Measurements from ENCODE around the gene CDK15.
"Not testable (repeated sequence)": the region's sequence is repeated elsewhere in the genome, so short reads cannot be mapped to it uniquely, and the experiment has no call there.

CDK15 gene

GRCh38 chr2:201790291-201790690 is 16.0 kb upstream of the CDK15 start:
- DNase-seq (ENCODE audit: low spot score), result no peak

GRCh38 chr2:201790989-201791388 is 15.3 kb upstream of the CDK15 start:
- DNase-seq (ENCODE audit: low spot score), result no peak

GRCh38 chr2:201793631-201794030 is 12.7 kb upstream of the CDK15 start:
- DNase-seq (ENCODE audit: low spot score), result no peak

- no peak for DNase-seq (ENCODE audit: low spot score)
Measured at GRCh38 chr2:201794294-201794693, 12.0 kb upstream of the CDK15 start.

GRCh38 chr2:201795607-201796477 is 10.5 kb upstream of the CDK15 start:
- DNase-seq (ENCODE audit: low spot score), result peak; percentile 45

GRCh38 chr2:201796478-201796865 is 9.9 kb upstream of the CDK15 start:
- no peak for DNase-seq (ENCODE audit: low spot score)

GRCh38 chr2:201797175-201797840 is 9.0 kb upstream of the CDK15 start:
- no peak for DNase-seq (ENCODE audit: low spot score)

GRCh38 chr2:201798252-201798913 is 8.0 kb upstream of the CDK15 start:
- no peak for DNase-seq (ENCODE audit: low spot score)

- DNase-seq (ENCODE audit: low spot score), result not testable (repeated sequence)
Measured at GRCh38 chr2:201798914-201799285, 7.4 kb upstream of the CDK15 start.

GRCh38 chr2:201807452-201807999 is 1.2 kb downstream of the CDK15 start:
- DNase-seq (ENCODE audit: low spot score), result no peak

- DNase-seq (ENCODE audit: low spot score), result no peak
Measured at GRCh38 chr2:201808027-201808426, 1.7 kb downstream of the CDK15 start.

- no peak for DNase-seq (ENCODE audit: low spot score)
Measured at GRCh38 chr2:201809633-201810032, 3.3 kb downstream of the CDK15 start.

GRCh38 chr2:201810604-201811003 is 4.3 kb downstream of the CDK15 start:
- not testable (repeated sequence) for DNase-seq (ENCODE audit: low spot score)

- no peak for DNase-seq (ENCODE audit: low spot score)
Measured at GRCh38 chr2:201813996-201814760, 7.8 kb downstream of the CDK15 start.

- no peak for DNase-seq (ENCODE audit: low spot score)
Measured at GRCh38 chr2:201816657-201817575, 10.6 kb downstream of the CDK15 start.

- DNase-seq (ENCODE audit: low spot score), result no peak
Measured at GRCh38 chr2:201820383-201821007, 14.2 kb downstream of the CDK15 start.

GRCh38 chr2:201821080-201821479 is 14.7 kb downstream of the CDK15 start:
- DNase-seq (ENCODE audit: low spot score), result no peak

- no peak for DNase-seq (ENCODE audit: low spot score)
Measured at GRCh38 chr2:201824212-201824611, 17.9 kb downstream of the CDK15 start.

- DNase-seq (ENCODE audit: low spot score), result no peak
Measured at GRCh38 chr2:201827621-201828020, 21.3 kb downstream of the CDK15 start.

GRCh38 chr2:201828220-201828619 is 21.9 kb downstream of the CDK15 start:
- no peak for DNase-seq (ENCODE audit: low spot score)

All from pons (tissue), 1 donor.